Measurements from ENCODE around the gene CRB3.

Gene CRB3, protein sequence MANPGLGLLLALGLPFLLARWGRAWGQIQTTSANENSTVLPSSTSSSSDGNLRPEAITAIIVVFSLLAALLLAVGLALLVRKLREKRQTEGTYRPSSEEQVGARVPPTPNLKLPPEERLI

GRCh38 chr19:6464070-6464873 is at the start of gene CRB3:
Gene CRB3 (plus strand): TSS chr19:6464271. CDS start chr19:6464702, 431 bp downstream.
- Mint-ChIP-seq H3K4me3 (peak within 1 kb of the TSS; percentile 14), H3K9me3 (no peaks in the 10 kb centered on the region), H3K4me1 (peaks cover 7% of the 10 kb centered on the region), H3K36me3 (ENCODE audit: low read depth) (peaks cover 5% of the 10 kb centered on the region), H3K27me3 (no peaks in the 10 kb centered on the region), H3K27ac (no peak within 1 kb of the TSS)
- no peak for ATAC-seq
- peak; percentile 29 for DNase-seq

GRCh38 chr19:6414793-6415590 is 49.1 kb upstream of the CRB3 start:
- H3K27me3 Mint-ChIP-seq: no peaks in the 10 kb centered on the region
- no peak overlapping the region for H3K27ac Mint-ChIP-seq
- no peaks in the 10 kb centered on the region for H3K9me3 Mint-ChIP-seq
- DNase-seq (no peak), ATAC-seq (no peak)
- H3K4me1 Mint-ChIP-seq: no peaks in the 10 kb centered on the region
- peaks cover 31% of the 10 kb centered on the region for H3K36me3 Mint-ChIP-seq (ENCODE audit: low read depth)
- H3K4me3 Mint-ChIP-seq: no peak overlapping the region

DNA sequence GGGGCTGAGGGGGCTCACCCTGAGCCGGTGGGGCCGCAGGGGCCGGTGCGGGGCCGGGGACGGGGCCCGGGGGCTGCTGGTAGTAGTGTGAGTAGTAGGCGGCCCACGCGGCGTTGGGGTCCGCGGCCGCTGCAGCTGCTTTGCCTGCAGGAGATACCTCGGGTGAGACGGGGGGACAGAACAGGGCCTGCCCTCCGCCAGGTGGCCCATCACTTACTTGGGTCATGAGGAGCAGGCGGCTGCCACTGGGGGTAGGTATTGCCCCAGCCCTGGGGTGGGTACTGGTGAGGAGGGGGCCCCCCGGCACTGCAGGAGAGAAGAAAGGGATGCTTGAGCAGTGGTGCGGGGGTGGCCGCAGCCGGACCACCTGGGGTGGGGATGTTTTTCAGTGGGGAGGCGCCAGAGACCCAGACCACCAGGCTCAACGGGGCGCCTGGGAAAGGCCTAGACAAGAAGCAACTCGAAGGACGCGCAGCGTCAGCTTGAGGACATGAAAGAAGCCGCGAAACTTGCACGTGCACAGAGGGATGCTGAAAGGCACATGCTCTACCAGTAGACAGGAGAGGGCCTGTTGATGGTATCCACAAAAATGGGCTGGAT is 48.4 kb upstream of the CRB3 start:
- no peaks in the 10 kb centered on the region for H3K27me3 Mint-ChIP-seq
- DNase-seq (no peak), ATAC-seq (no peak)
- H3K9me3 Mint-ChIP-seq: no peaks in the 10 kb centered on the region
- H3K4me3 Mint-ChIP-seq: no peak overlapping the region
- H3K27ac Mint-ChIP-seq: no peak overlapping the region
- peaks cover 38% of the 10 kb centered on the region for H3K36me3 Mint-ChIP-seq (ENCODE audit: low read depth)
- H3K4me1 Mint-ChIP-seq: no peaks in the 10 kb centered on the region

- H3K27me3 Mint-ChIP-seq: no peaks in the 10 kb centered on the region
- peaks cover under 1% of the 10 kb centered on the region for H3K4me1 Mint-ChIP-seq
- ATAC-seq: no peak
- no peak overlapping the region for H3K27ac Mint-ChIP-seq
- H3K4me3 Mint-ChIP-seq: no peak overlapping the region
- peaks cover 45% of the 10 kb centered on the region for H3K36me3 Mint-ChIP-seq (ENCODE audit: low read depth)
- no peaks in the 10 kb centered on the region for H3K9me3 Mint-ChIP-seq
- no peak for DNase-seq
Measured at GRCh38 chr19:6416658-6417405, 47.2 kb upstream of the CRB3 start.

- no peaks in the 10 kb centered on the region for H3K27me3 Mint-ChIP-seq
- peaks cover 54% of the 10 kb centered on the region for H3K36me3 Mint-ChIP-seq (ENCODE audit: low read depth)
- H3K4me1 Mint-ChIP-seq: peaks cover 11% of the 10 kb centered on the region
- H3K4me3 Mint-ChIP-seq: no peak overlapping the region
- no peaks in the 10 kb centered on the region for H3K9me3 Mint-ChIP-seq
- DNase-seq: no peak
- no peak for ATAC-seq
- H3K27ac Mint-ChIP-seq: no peak overlapping the region
Measured at GRCh38 chr19:6417713-6418561, 46.1 kb upstream of the CRB3 start.

DNA sequence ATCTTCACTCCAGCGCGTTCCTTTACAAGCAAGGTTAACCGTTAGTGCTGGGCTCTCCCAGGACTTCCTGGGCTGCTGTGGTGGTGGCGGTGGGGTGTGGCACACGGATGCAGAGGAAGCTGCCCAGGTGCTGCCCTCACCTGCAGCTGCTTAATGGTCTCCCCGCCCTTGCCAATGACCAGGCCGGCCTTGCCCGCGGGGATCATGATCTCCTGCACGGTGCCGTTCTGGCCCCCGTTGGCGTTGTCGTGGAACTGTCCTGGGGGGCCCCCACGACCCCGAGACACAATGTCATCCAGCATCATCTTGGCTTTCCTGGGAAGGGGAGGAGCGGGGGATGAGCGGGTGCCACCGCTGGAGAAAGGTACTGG is 45.5 kb upstream of the CRB3 start:
- no peak for DNase-seq
- no peak for ATAC-seq
- Mint-ChIP-seq H3K27me3 (no peaks in the 10 kb centered on the region), H3K4me3 (no peak overlapping the region), H3K4me1 (peaks cover 17% of the 10 kb centered on the region), H3K36me3 (ENCODE audit: low read depth) (peaks cover 58% of the 10 kb centered on the region), H3K27ac (no peak overlapping the region), H3K9me3 (no peaks in the 10 kb centered on the region)

- Mint-ChIP-seq H3K9me3 (no peaks in the 10 kb centered on the region), H3K27ac (no peak overlapping the region), H3K4me3 (no peak overlapping the region), H3K27me3 (no peaks in the 10 kb centered on the region), H3K4me1 (peaks cover 29% of the 10 kb centered on the region), H3K36me3 (ENCODE audit: low read depth) (peaks cover 50% of the 10 kb centered on the region)
- ATAC-seq: no peak
- DNase-seq: no peak
Measured at GRCh38 chr19:6421075-6422014, 42.7 kb upstream of the CRB3 start.

GRCh38 chr19:6423499-6424194 is 40.4 kb upstream of the CRB3 start:
- Mint-ChIP-seq H3K4me1 (peaks cover 29% of the 10 kb centered on the region), H3K4me3 (peak overlapping the region; percentile 93), H3K36me3 (ENCODE audit: low read depth) (peaks cover 39% of the 10 kb centered on the region), H3K27ac (peak overlapping the region; percentile 88), H3K9me3 (no peaks in the 10 kb centered on the region), H3K27me3 (no peaks in the 10 kb centered on the region)
- DNase-seq: peak; percentile 53
- ATAC-seq: no peak

- no peak for ATAC-seq
- peak; percentile 48 for DNase-seq
- Mint-ChIP-seq H3K36me3 (ENCODE audit: low read depth) (peaks cover 33% of the 10 kb centered on the region), H3K4me3 (peak within 1 kb of the TSS; percentile 93), H3K9me3 (no peaks in the 10 kb centered on the region), H3K27ac (peak within 1 kb of the TSS; percentile 92), H3K4me1 (peaks cover 29% of the 10 kb centered on the region), H3K27me3 (no peaks in the 10 kb centered on the region)
Measured at GRCh38 chr19:6424195-6424938, 39.7 kb upstream of the CRB3 start, which contains the start of gene KHSRP. Gene KHSRP (minus strand): TSS chr19:6424811. CDS start chr19:6424701, 110 bp downstream.

DNA sequence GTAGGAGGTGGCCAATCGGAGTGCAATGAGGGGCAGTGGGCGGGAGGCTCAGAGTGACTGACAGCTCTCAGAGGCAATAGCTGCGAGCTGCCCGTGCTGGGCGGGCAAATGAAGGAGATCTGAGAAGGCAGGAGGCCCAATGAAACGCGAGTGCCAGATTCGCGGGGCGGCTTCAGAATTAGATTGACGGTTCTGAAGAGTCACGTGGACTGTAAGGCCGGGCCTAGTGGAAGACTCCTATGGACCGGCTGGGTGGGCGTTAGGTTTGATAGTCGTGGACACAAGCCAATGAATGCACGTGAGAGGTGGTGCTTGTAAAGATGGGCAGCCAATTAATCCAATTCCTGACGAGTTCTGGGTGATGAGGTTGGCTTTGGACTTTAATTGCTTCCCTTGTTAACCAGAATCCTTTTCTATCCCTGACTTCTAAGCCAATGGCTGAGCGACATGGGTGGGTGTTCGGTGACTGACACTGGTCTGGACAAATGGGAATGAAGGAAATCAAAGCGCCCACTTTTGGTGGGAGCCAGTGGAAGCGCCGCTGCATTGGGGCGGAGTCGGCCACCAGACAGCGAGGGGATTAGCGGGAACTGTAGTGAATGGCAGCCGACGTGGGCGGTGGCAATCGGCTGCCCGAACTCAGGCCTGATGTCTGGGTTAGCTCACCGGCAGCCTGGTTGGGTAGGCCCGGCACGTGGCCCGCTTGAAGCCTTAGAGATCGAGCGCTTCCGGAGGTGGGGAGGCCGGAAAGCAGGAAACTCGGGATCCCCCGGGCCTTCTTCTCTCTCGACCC is 38.9 kb upstream of the CRB3 start:
- no peaks in the 10 kb centered on the region for H3K27me3 Mint-ChIP-seq
- H3K36me3 Mint-ChIP-seq (ENCODE audit: low read depth): peaks cover 28% of the 10 kb centered on the region
- H3K27ac Mint-ChIP-seq: peak overlapping the region; percentile 92
- ATAC-seq: peak; percentile 92
- peak overlapping the region; percentile 57 for H3K4me3 Mint-ChIP-seq
- H3K9me3 Mint-ChIP-seq: no peaks in the 10 kb centered on the region
- peaks cover 33% of the 10 kb centered on the region for H3K4me1 Mint-ChIP-seq
- DNase-seq: peak; percentile 98

Measured in activated naive CD8-positive, alpha-beta T cell treated with anti-CD3 and anti-CD28 coated beads, Interleukin-2, amount 50 U/mL, for 24 hours (primary cell).